ENCODE results near the gene ZNF106. TPM values are rescaled to one million over a fixed set of nuclear protein-coding genes. Genes with fewer than 3 reads are reported as not detected.

ZNF106 gene
- total RNA-seq, 4 donors from 2014 or later: 312 to 568 (median 428) TPM

GRCh38 chr15:42392309-42393024, 98.5 kb downstream of the ZNF106 start:
- WGBS: 84% methylated on average over 11 of the region's 11 CpGs
- Histone ChIP-seq H3K27me3 (no peaks in the 10 kb centered on the region), H3K4me1 (no peaks in the 10 kb centered on the region), H3K27ac (replicated peaks in 1 of 4) (no peak overlapping the region), H3K4me3 (no peak overlapping the region), H3K9me3 (no peaks in the 10 kb centered on the region), H3K36me3 (peaks cover 0 to 5% (median 0%) of the 10 kb centered on the region in 4 donors)
- TF ChIP-seq POLR2AphosphoS5 (IDR thresholded peaks at IDR 0.05) (no peak), EP300 (IDR thresholded peaks at IDR 0.05) (no peak), CTCF (IDR thresholded peaks at IDR 0.05) (no peak), POLR2A (IDR thresholded peaks at IDR 0.05; ENCODE audit: low read depth) (no peak)
- DNase-seq (ENCODE audit: extremely low spot score): no peak
- intact Hi-C loops (cut with DNase I): no loop called here

- no peak for TF ChIP-seq CTCF (IDR thresholded peaks at IDR 0.05)
- TF ChIP-seq EP300 (IDR thresholded peaks at IDR 0.05): no peak
- TF ChIP-seq POLR2A (IDR thresholded peaks at IDR 0.05; ENCODE audit: low read depth): no peak
- TF ChIP-seq POLR2AphosphoS5 (IDR thresholded peaks at IDR 0.05): no peak
- H3K4me3 ChIP-seq: no peak overlapping the region
- H3K4me1 ChIP-seq: no peaks in the 10 kb centered on the region
- no peaks in the 10 kb centered on the region for H3K9me3 ChIP-seq
- intact Hi-C loops (cut with DNase I): no loop called here
- H3K27ac ChIP-seq (replicated peaks in 1 of 4): no peak overlapping the region
- DNase-seq (ENCODE audit: extremely low spot score): no peak
- peaks cover 0 to 19% (median 2%) of the 10 kb centered on the region in 4 donors for H3K36me3 ChIP-seq
- H3K27me3 ChIP-seq: no peaks in the 10 kb centered on the region
- WGBS: 90% methylated on average over 8 of the region's 8 CpGs
Measured at GRCh38 chr15:42387603-42388002, 103.3 kb downstream of the ZNF106 start.

- Histone ChIP-seq H3K9me3 (no peaks in the 10 kb centered on the region), H3K36me3 (peaks cover 0 to 19% (median 2%) of the 10 kb centered on the region in 4 donors), H3K27ac (replicated peaks in 1 of 4) (no peak overlapping the region), H3K27me3 (no peaks in the 10 kb centered on the region), H3K4me1 (no peaks in the 10 kb centered on the region), H3K4me3 (no peak overlapping the region)
- DNase-seq (ENCODE audit: extremely low spot score): no peak
- TF ChIP-seq CTCF (IDR thresholded peaks at IDR 0.05) (no peak), EP300 (IDR thresholded peaks at IDR 0.05) (no peak), POLR2AphosphoS5 (IDR thresholded peaks at IDR 0.05) (no peak), POLR2A (IDR thresholded peaks at IDR 0.05; ENCODE audit: low read depth) (no peak)
- 87% methylated on average over 7 of the region's 12 CpGs for WGBS
- intact Hi-C loops (cut with DNase I): no loop called here
Measured at GRCh38 chr15:42385980-42386700, 104.8 kb downstream of the ZNF106 start.

GRCh38 chr15:42385206-42385979, 105.5 kb downstream of the ZNF106 start:
- peaks cover 0 to 19% (median 2%) of the 10 kb centered on the region in 4 donors for H3K36me3 ChIP-seq
- TF ChIP-seq POLR2AphosphoS5 (IDR thresholded peaks at IDR 0.05) (no peak), CTCF (IDR thresholded peaks at IDR 0.05) (peak in 1 of 3 experiments; percentile 23)
- WGBS: 39% methylated on average over 5 of the region's 5 CpGs
- H3K4me3 ChIP-seq: no peak overlapping the region
- H3K9me3 ChIP-seq: no peaks in the 10 kb centered on the region
- DNase-seq (ENCODE audit: extremely low spot score): no peak
- H3K4me1 ChIP-seq: no peaks in the 10 kb centered on the region
- intact Hi-C loops (cut with DNase I): no loop called here
- no peak overlapping the region for H3K27ac ChIP-seq (replicated peaks in 1 of 4)
- H3K27me3 ChIP-seq: no peaks in the 10 kb centered on the region

Measured in esophagus muscularis mucosa (tissue), 4 donors.